Ectodermal cell (in vitro differentiated cells): ENCODE results near the gene NBPF15. TPM values are rescaled to one million over a fixed set of nuclear protein-coding genes. Genes with fewer than 3 reads are reported as not detected.
"Not testable (repeated sequence)": the region's sequence is repeated elsewhere in the genome, so short reads cannot be mapped to it uniquely, and the experiment has no call there.

Source experiments
- H3K27ac ChIP-seq: 2 replicates; pipeline ENCODE4 v1.7.0; 2013; ENCODE audit warnings: mild to moderate bottlenecking, low read depth, low read length; ENCODE audit not compliant: insufficient read depth, poor library complexity, severe bottlenecking
- H3K27me3 ChIP-seq: 2 replicates; pipeline ENCODE4 v1.7.0; 2013; ENCODE audit warnings: mild to moderate bottlenecking, low read length; ENCODE audit not compliant: insufficient read depth, control insufficient read depth, poor library complexity, severe bottlenecking
- H3K36me3 ChIP-seq: one replicate; pipeline ENCODE4 v1.7.0; 2013; ENCODE audit warnings: low read length; ENCODE audit not compliant: control insufficient read depth, insufficient read depth
- H3K4me1 ChIP-seq: one replicate; pipeline ENCODE4 v1.7.0; 2013; ENCODE audit warnings: low read length; ENCODE audit not compliant: control insufficient read depth, insufficient read depth
- H3K4me3 ChIP-seq: 2 replicates; pipeline ENCODE4 v1.7.0; 2013; ENCODE audit warnings: low read depth, low read length, control low read depth; ENCODE audit not compliant: insufficient read depth
- H3K9me3 ChIP-seq: 2 replicates; pipeline ENCODE4 v1.7.0; 2013; ENCODE audit warnings: mild to moderate bottlenecking, low read length, moderate library complexity; ENCODE audit not compliant: control insufficient read depth
- WGBS, 2 experiments: methylation state at CpG; one replicate each; pipeline ENCODE4 v1.1.7; 2013; ENCODE audit warnings: missing lambda C conversion rate in 2 of 2; 5-methylcytosine and 5-hydroxymethylcytosine counted together
- polyA plus RNA-seq, 4 experiments: library from polyadenylated mRNA; stranded (reverse); fragments of 50-300 nt; gene quantifications; one replicate each; pipeline ENCODE4 v1.2.3, GENCODE V29; 2013

Gene NBPF15, protein sequence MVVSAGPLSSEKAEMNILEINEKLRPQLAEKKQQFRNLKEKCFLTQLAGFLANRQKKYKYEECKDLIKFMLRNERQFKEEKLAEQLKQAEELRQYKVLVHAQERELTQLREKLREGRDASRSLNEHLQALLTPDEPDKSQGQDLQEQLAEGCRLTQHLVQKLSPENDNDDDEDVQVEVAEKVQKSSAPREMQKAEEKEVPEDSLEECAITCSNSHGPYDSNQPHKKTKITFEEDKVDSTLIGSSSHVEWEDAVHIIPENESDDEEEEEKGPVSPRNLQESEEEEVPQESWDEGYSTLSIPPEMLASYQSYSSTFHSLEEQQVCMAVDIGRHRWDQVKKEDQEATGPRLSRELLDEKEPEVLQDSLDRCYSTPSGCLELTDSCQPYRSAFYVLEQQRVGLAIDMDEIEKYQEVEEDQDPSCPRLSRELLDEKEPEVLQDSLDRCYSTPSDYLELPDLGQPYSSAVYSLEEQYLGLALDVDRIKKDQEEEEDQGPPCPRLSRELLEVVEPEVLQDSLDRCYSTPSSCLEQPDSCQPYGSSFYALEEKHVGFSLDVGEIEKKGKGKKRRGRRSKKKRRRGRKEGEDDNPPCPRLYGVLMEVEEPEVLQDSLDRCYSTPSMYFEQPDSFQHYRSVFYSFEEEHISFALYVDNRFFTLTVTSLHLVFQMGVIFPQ
- polyA plus RNA-seq (2013, experiment 1 of 4) = 41.3 TPM
- polyA plus RNA-seq (2013, experiment 2 of 4) = 33.5 TPM
- 32.6 TPM for polyA plus RNA-seq (2013, experiment 3 of 4)
- polyA plus RNA-seq (2013, experiment 4 of 4) = 32.4 TPM

DNA sequence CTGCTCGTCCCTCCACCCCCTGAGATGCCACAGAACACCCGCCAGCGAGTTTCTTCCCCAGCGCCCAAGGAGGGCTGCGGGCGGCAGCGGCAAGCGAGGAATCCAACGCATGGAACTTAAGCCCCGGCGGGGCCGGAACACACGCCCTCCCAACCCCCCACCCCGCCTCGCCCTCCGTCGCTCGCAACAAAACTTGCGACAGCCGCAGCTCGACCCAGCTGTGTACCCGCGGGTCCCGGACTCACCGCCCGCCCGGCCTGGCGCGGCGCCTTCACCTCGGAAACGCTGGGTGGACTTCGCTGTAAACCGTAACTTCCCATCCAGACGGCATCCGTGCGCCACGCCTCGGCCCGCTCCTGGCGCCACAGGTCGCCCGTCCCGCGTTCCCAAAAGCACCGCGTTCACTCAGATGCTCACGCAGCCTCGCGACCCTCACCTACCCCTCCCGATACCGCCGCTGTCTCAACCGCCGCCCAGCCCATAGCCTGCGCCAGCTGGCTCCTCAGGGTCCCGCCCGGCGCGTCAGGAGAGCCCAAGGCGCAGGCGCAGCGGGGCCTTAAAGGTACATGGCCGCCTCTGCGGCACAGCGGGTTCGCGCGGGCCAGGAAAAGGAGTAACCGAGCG, at the start of gene NBPF15:
NBPF15 (minus strand) TSS at position 534 of the 624 bp plus-strand sequence. CDS start 21,666 bp downstream, outside the sequence.
- H3K4me3 ChIP-seq = peak within 1 kb of the TSS; percentile 50
- not testable (repeated sequence) for H3K4me1 ChIP-seq, H3K36me3 ChIP-seq, H3K27ac ChIP-seq, H3K27me3 ChIP-seq, H3K9me3 ChIP-seq
- WGBS, 2 experiments = 0 to 1% methylated on average over 37 to 53 of the region's 71 CpGs

- H3K27ac ChIP-seq, H3K36me3 ChIP-seq, H3K4me3 ChIP-seq, H3K9me3 ChIP-seq, H3K4me1 ChIP-seq, H3K27me3 ChIP-seq: not testable (repeated sequence)
- no CpG with 5 or more reads among the region's 1 CpG for WGBS, 2 experiments
Measured at GRCh38 chr1:144496429-144496828, 35.0 kb upstream of the NBPF15 start.

DNA sequence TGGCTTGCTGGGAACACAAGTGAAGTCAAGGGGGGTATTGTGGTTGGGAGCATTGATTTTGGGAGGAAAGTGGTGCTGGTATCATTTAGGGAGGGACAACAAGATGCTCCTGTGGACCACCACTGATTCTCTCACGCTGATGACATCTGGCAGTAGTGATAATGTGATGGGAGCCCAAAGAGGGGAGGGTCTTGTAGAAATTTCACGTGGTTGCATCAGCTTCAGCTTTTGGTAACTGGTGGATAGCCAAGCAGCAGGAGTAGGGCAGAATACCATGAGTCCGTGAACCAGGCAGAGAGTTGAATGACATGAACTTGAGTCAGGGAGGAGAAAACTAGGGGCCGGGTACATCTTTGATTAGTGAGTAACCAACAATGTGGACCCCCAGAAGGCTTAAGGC, 32.7 kb upstream of the NBPF15 start:
- not testable (repeated sequence) for H3K27me3 ChIP-seq, H3K4me3 ChIP-seq, H3K27ac ChIP-seq, H3K36me3 ChIP-seq, H3K9me3 ChIP-seq, H3K4me1 ChIP-seq
- WGBS, 2 experiments = 82 to 87% methylated on average over 3 of the region's 4 CpGs

DNA sequence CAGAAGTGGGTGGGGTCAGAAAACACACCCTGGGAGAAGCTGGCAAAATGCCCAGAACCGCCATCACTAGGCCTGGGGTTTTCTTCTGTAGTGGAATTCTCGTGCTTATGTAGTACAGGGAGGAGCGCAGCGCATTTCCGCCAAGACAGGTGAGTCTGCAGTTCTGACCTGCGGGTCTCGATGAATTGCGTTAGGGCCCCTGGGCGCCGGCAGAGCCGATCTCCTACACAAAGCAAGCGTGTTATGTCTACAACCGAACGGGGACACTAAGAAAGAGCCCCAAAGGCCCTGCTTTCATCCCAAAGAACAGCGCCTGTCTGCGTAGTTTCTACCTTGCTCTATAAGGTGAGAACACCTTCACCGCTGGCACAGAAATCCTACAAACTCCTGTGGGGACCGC, 28.9 kb upstream of the NBPF15 start:
- not testable (repeated sequence) for H3K4me1 ChIP-seq, H3K9me3 ChIP-seq, H3K27ac ChIP-seq, H3K36me3 ChIP-seq, H3K27me3 ChIP-seq, H3K4me3 ChIP-seq
- 38 to 43% methylated on average over 9 to 12 of the region's 18 CpGs for WGBS, 2 experiments

DNA sequence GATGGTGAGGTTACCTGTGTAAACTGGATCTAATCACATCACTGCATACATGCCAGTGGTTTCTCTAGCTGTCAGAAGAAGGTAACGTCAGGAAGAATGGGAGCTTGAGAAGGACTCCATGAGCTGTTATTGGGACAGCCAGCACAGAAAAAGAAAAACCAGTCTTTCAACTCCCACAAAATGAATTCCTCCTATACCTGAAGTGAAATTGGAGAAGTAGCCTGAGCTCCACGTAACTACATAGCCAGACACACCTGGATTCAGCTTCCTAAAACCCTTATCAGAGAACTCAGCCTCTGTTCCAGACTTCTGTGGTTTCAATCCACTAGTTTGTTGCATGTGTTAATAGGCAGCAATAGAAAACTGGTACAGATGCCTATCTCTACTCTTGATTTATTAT, 25.5 kb upstream of the NBPF15 start:
- not testable (repeated sequence) for H3K4me1 ChIP-seq, H3K36me3 ChIP-seq, H3K27ac ChIP-seq, H3K27me3 ChIP-seq, H3K4me3 ChIP-seq, H3K9me3 ChIP-seq
- 85 to 94% methylated on average over 1 to 2 of the region's 2 CpGs for WGBS, 2 experiments

- 83% methylated on average over 1 of the region's 15 CpGs; no CpG with 5 or more reads in 1 of the 2 experiments for WGBS, 2 experiments
- not testable (repeated sequence) for H3K36me3 ChIP-seq, H3K4me1 ChIP-seq, H3K27ac ChIP-seq, H3K9me3 ChIP-seq, H3K4me3 ChIP-seq, H3K27me3 ChIP-seq
Measured at GRCh38 chr1:144485048-144485993, 23.9 kb upstream of the NBPF15 start.

DNA sequence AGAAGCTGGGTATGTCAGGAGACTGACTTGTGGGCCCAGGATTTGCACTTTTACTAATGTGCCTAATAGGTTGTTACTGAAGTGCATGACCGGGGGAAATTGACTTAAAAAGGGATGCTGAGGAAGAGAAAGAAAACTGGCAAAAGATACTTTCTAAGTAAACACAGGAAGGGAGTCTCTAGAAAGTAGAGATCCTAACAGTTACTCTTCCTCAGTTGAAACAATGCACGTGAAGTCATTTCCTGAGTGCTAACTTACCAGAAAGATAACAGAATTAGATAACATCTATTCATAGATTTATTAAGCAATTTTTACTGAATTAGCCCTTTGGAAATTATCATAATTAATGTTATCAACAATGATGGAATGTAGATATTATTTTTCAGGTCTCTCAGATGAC, 12.4 kb upstream of the NBPF15 start:
- H3K9me3 ChIP-seq, H3K4me1 ChIP-seq, H3K27me3 ChIP-seq, H3K36me3 ChIP-seq, H3K4me3 ChIP-seq, H3K27ac ChIP-seq: not testable (repeated sequence)
- no CpG with 5 or more reads among the region's 2 CpGs for WGBS, 2 experiments

GRCh38 chr1:144471434-144471833, 10.0 kb upstream of the NBPF15 start:
- not testable (repeated sequence) for H3K27ac ChIP-seq, H3K36me3 ChIP-seq, H3K4me3 ChIP-seq, H3K4me1 ChIP-seq, H3K9me3 ChIP-seq, H3K27me3 ChIP-seq
- 83 to 86% methylated on average over 2 of the region's 4 CpGs for WGBS, 2 experiments

DNA sequence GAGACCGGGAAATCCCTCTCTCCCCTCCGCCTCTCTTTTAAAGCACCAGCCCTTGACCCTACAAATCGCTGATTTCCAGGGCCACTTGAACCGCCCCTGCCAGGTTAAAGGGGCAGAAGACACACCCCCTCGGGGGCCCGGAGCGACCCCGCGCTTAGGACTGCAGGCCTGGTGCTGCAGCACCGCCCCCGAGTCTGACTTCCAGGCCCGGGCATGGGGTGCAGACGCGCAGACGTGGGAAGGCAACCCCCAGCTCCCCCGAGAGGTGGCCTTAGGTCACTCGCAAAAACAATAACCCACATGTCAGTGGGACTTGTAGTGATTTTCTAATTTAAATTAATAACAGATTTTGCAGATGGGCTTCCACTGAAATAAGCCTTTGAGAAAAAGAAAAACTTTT, 309 bp upstream of the NBPF15 start:
- WGBS, 2 experiments = no CpG with 5 or more reads among the region's 17 CpGs
- H3K4me1 ChIP-seq, H3K27ac ChIP-seq, H3K36me3 ChIP-seq, H3K9me3 ChIP-seq, H3K27me3 ChIP-seq: not testable (repeated sequence)
- H3K4me3 ChIP-seq = peak overlapping the region; percentile 50
